GM12865 (cell line): Measurements from ENCODE around the gene FETUB.
"Not testable (repeated sequence)": the region's sequence is repeated elsewhere in the genome, so short reads cannot be mapped to it uniquely, and the experiment has no call there.

ENCODE experiments used
- DNase-seq: peaks from one replicate; pipeline ENCODE4 v3.0.0; 2010; ENCODE audit warnings: low read depth
- H3K4me3 ChIP-seq: 2 replicates; pipeline ENCODE4 v1.5.1; 2011; ENCODE audit warnings: mild to moderate bottlenecking, low read depth, low read length, control low read depth
- CTCF ChIP-seq: IDR thresholded peaks from 2 replicates; pipeline ENCODE4 v1.5.1; 2011; ENCODE audit warnings: low read length, control low read depth, low read depth, inconsistent platforms; ENCODE audit not compliant: insufficient read depth; ENCODE audit errors: missing control alignments

FETUB gene

GRCh38 chr3:186626254-186626847, 13.8 kb upstream of the FETUB start:
- TF ChIP-seq CTCF: no peak
- DNase-seq: no peak
- H3K4me3 ChIP-seq: no peak overlapping the region

- TF ChIP-seq CTCF: no peak
- DNase-seq: no peak
Observed at GRCh38 chr3:186627852-186628414, 12.3 kb upstream of the FETUB start.

GRCh38 chr3:186628756-186629155, 11.4 kb upstream of the FETUB start:
- no peak for DNase-seq
- no peak for TF ChIP-seq CTCF
- no peak overlapping the region for H3K4me3 ChIP-seq

More at GRCh38 chr3:186627852-186628414, 12.3 kb upstream of the FETUB start:
- H3K4me3 ChIP-seq: no peak overlapping the region

GRCh38 chr3:186630950-186631641, 9.1 kb upstream of the FETUB start:
- TF ChIP-seq CTCF: no peak
- H3K4me3 ChIP-seq: no peak overlapping the region
- DNase-seq: no peak

- H3K4me3 ChIP-seq: no peak overlapping the region
- no peak for TF ChIP-seq CTCF
- DNase-seq: no peak
Observed at GRCh38 chr3:186633481-186633880, 6.7 kb upstream of the FETUB start.

GRCh38 chr3:186634207-186634606, 6.0 kb upstream of the FETUB start:
- DNase-seq, H3K4me3 ChIP-seq: not testable (repeated sequence)

GRCh38 chr3:186635532-186635931, 4.7 kb upstream of the FETUB start:
- DNase-seq: no peak
- TF ChIP-seq CTCF: no peak
- H3K4me3 ChIP-seq: no peak overlapping the region
